ENCODE data around the gene ISYNA1. TPM values are rescaled to one million over a fixed set of nuclear protein-coding genes. Genes with fewer than 3 reads are reported as not detected.

ISYNA1 gene
- polyA plus RNA-seq, 3 donors, result 3.7 TPM; not detected in 2

- Histone ChIP-seq H3K4me2 (replicated peaks; ENCODE audit: extremely low read depth, low read length, poor library complexity, severe bottlenecking) (peak overlapping the region; percentile 92), H3K36me3 (replicated peaks in 1 of 2; ENCODE audit: control insufficient read depth in 1 of 2, insufficient read depth in 2 of 2, low read length in 2 of 2) (peaks cover 0 to 3% of the 10 kb centered on the region in 2 donors), H3K4me1 (ENCODE audit: control insufficient read depth in 1 of 2, insufficient read depth in 2 of 2, low read length in 2 of 2) (peaks cover 38 to 59% of the 10 kb centered on the region in 2 donors), H3K79me2 (ENCODE audit: insufficient read depth, low read length) (peaks cover 8% of the 10 kb centered on the region), H3K9me3 (replicated peaks in 1 of 2; ENCODE audit: control insufficient read depth in 1 of 2, insufficient read depth in 1 of 2, low read length in 2 of 2) (no peaks in the 10 kb centered on the region), H3K27me3 (ENCODE audit: control insufficient read depth in 2 of 2, insufficient read depth in 2 of 2, low read length in 2 of 2) (peaks cover 0 to 42% of the 10 kb centered on the region in 2 donors), H2AFZ (ENCODE audit: insufficient read depth, low read depth, low read length, poor library complexity, severe bottlenecking) (no peak overlapping the region), H4K20me1 (ENCODE audit: insufficient read depth, low read length) (peaks cover 65% of the 10 kb centered on the region), H3K27ac (ENCODE audit: low read depth in 1 of 2, low read length in 2 of 2) (no peak overlapping the region), H3K4me3 (replicated peaks in 1 of 3; ENCODE audit: low read depth in 2 of 3, low read length in 3 of 3) (peak overlapping the region in 1 of 3 experiments; percentile 8), H3K9ac (ENCODE audit: insufficient read depth, low read length, poor library complexity, severe bottlenecking) (no peak overlapping the region)
- H3K4me3 Mint-ChIP-seq, result peak overlapping the region; percentile 31 to 64
- H3K27me3 Mint-ChIP-seq (ENCODE audit: low read depth in 3 of 3), result peaks cover 28 to 66% (median 39%) of the 10 kb centered on the region in 3 donors
- intact Hi-C loops (cut with micrococcal nuclease), result no loop called here
- peaks cover 0 to 6% (median 0%) of the 10 kb centered on the region in 7 donors for H3K9me3 Mint-ChIP-seq
- no peak for DNase-seq
- H3K36me3 Mint-ChIP-seq, result peaks cover 4 to 19% of the 10 kb centered on the region in 2 donors
- TF ChIP-seq CTCF (IDR thresholded peaks at IDR 0.05), result no peak
- H3K4me1 Mint-ChIP-seq, result peaks cover 31% of the 10 kb centered on the region
- H3K27ac Mint-ChIP-seq, result peak overlapping the region in 1 of 7 donors; percentile 40
- WGBS (ENCODE audit: insufficient coverage), result 4% methylated on average over 53 of the region's 60 CpGs
These were observed 4.1 kb downstream of the ISYNA1 start for GRCh38 chr19:18433735-18434398.

- Histone ChIP-seq H4K20me1 (ENCODE audit: insufficient read depth, low read length) (peaks cover 65% of the 10 kb centered on the region), H3K4me2 (replicated peaks; ENCODE audit: extremely low read depth, low read length, poor library complexity, severe bottlenecking) (peak overlapping the region; percentile 92), H3K9me3 (replicated peaks in 1 of 2; ENCODE audit: control insufficient read depth in 1 of 2, insufficient read depth in 1 of 2, low read length in 2 of 2) (no peaks in the 10 kb centered on the region), H3K27ac (ENCODE audit: low read depth in 1 of 2, low read length in 2 of 2) (no peak overlapping the region), H3K27me3 (ENCODE audit: control insufficient read depth in 2 of 2, insufficient read depth in 2 of 2, low read length in 2 of 2) (peaks cover 0 to 35% of the 10 kb centered on the region in 2 donors), H3K4me3 (replicated peaks in 1 of 3; ENCODE audit: low read depth in 2 of 3, low read length in 3 of 3) (peak overlapping the region; percentile 3 to 72 (median 32)), H3K79me2 (ENCODE audit: insufficient read depth, low read length) (peaks cover 8% of the 10 kb centered on the region), H3K4me1 (ENCODE audit: control insufficient read depth in 1 of 2, insufficient read depth in 2 of 2, low read length in 2 of 2) (peaks cover 40 to 61% of the 10 kb centered on the region in 2 donors), H2AFZ (ENCODE audit: insufficient read depth, low read depth, low read length, poor library complexity, severe bottlenecking) (peak overlapping the region; percentile 62), H3K36me3 (replicated peaks in 1 of 2; ENCODE audit: control insufficient read depth in 1 of 2, insufficient read depth in 2 of 2, low read length in 2 of 2) (peaks cover 0 to 3% of the 10 kb centered on the region in 2 donors), H3K9ac (ENCODE audit: insufficient read depth, low read length, poor library complexity, severe bottlenecking) (peak overlapping the region; percentile 47)
- H3K4me3 Mint-ChIP-seq, result peak overlapping the region; percentile 41 to 46
- DNase-seq, result peak; percentile 34 to 53 (median 38)
- H3K27me3 Mint-ChIP-seq (ENCODE audit: low read depth in 3 of 3), result peaks cover 21 to 59% (median 33%) of the 10 kb centered on the region in 3 donors
- no peak for TF ChIP-seq CTCF (IDR thresholded peaks at IDR 0.05)
- H3K36me3 Mint-ChIP-seq, result peaks cover 4 to 19% of the 10 kb centered on the region in 2 donors
- intact Hi-C loops (cut with micrococcal nuclease), result no loop called here
- peaks cover 0 to 5% (median 0%) of the 10 kb centered on the region in 7 donors for H3K9me3 Mint-ChIP-seq
- WGBS (ENCODE audit: insufficient coverage), result 6% methylated on average over 32 of the region's 59 CpGs
- no peak overlapping the region for H3K27ac Mint-ChIP-seq
- H3K4me1 Mint-ChIP-seq, result peaks cover 27% of the 10 kb centered on the region
These were observed 4.8 kb downstream of the ISYNA1 start for GRCh38 chr19:18433015-18433691.
